Measurements from ENCODE around the gene FAM3C.
"Not testable (repeated sequence)": the region's sequence is repeated elsewhere in the genome, so short reads cannot be mapped to it uniquely, and the experiment has no call there.

Gene FAM3C

DNA sequence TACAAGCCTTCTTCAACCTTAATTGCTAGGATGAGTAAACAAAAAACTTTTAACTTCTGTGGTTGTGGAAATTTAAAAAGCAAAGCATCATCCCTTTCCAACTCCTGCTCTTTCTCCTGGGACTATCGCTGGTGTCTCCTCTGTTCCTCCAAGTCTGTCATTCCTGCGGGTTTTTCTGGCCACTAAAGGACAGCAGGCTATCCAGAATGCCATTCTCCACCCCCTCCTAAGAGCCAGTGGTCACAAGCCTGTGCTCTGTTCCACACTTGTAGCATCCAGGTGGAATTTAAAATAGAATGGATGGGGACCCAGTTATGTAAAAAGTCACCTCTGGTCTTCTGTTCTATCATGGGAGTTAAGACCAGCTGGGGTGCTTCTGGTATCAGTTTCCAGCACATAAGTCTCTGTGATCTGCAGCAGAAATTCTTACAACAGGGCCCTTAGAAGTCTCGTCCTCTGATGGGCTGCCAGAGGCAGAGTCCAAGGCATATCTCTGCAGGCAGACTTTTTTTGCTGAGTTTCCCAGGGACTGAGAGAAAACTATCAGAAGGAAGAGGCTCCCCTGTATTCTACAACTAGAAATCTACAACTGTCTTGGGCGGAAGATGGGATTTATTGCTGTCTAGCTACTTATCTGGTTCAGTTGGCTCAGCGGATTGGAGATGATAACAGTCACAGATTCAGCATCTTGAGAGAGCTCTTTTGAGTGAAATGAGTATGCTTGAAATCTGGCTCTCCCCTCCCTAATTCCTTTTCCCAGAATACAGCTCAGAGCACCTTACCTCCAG, 72.4 kb downstream of the FAM3C start:
- Histone ChIP-seq H4K91ac (ENCODE audit: low read length) (no peak overlapping the region), H3K9ac (ENCODE audit: low read length) (no peak overlapping the region), H2AK5ac (ENCODE audit: low read length, severe bottlenecking) (no peak overlapping the region), H3K4me2 (ENCODE audit: low read length, poor library complexity, severe bottlenecking) (no peak overlapping the region), H3K4me1 (ENCODE audit: control insufficient read depth, insufficient read depth, low read depth, low read length) (peaks cover under 1% of the 10 kb centered on the region), H3K4ac (ENCODE audit: low read depth in 1 of 2, low read length in 2 of 2) (no peak overlapping the region), H2BK120ac (ENCODE audit: low read depth, low read length) (no peak overlapping the region), H4K8ac (ENCODE audit: low read length) (no peak overlapping the region), H2AFZ (ENCODE audit: low read depth, low read length) (no peak overlapping the region), H2BK5ac (ENCODE audit: low read depth, low read length, poor library complexity, severe bottlenecking) (no peak overlapping the region), H3K36me3 (ENCODE audit: control insufficient read depth in 1 of 2, insufficient read depth in 2 of 2, low read depth in 1 of 2, low read length in 2 of 2) (no peaks in the 10 kb centered on the region), H3K9me3 (ENCODE audit: control insufficient read depth, low read length) (no peaks in the 10 kb centered on the region), H3K4me3 (ENCODE audit: insufficient read depth in 1 of 2, low read depth in 1 of 2, low read length in 2 of 2) (no peak overlapping the region), H3K18ac (ENCODE audit: low read depth in 1 of 2, low read length in 2 of 2) (no peak overlapping the region), H3K27me3 (ENCODE audit: control insufficient read depth in 1 of 2, insufficient read depth in 1 of 2, low read length in 2 of 2) (peaks cover 14 to 15% of the 10 kb centered on the region in 2 experiments), H3K79me1 (replicated peaks; ENCODE audit: low read length, poor library complexity, severe bottlenecking) (no peaks in the 10 kb centered on the region), H2BK15ac (ENCODE audit: low read depth, poor library complexity, severe bottlenecking) (no peak overlapping the region), H3K23ac (ENCODE audit: low read length in 2 of 2) (no peak overlapping the region), H2BK12ac (ENCODE audit: low read length in 2 of 2) (no peak overlapping the region), H3K27ac (ENCODE audit: low read length, poor library complexity, severe bottlenecking) (no peak overlapping the region), H3K14ac (ENCODE audit: low read length in 2 of 2) (no peak overlapping the region)
- no peak for DNase-seq
- WGBS, result 52% methylated on average over 4 of the region's 5 CpGs

DNA sequence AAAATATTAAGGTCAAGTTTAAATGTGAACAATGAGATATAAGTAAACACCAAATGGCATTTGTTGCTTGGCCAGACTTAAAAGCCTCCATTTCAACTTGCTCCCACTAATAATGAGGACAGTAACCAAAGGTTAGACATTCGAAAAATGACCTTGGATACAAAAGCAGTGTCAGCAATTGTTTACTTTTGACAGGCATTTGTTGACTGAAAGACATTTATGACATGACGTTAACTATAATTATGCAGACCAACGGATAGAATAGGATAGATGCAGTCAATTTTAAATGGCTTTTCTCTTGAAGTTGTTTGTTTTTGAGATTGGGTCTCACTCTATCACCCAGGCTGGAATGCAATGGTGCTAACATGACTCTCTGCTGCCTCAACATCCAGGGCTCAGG, 73.6 kb downstream of the FAM3C start:
- DNase-seq, result no peak
- Histone ChIP-seq H3K27ac (ENCODE audit: low read length, poor library complexity, severe bottlenecking) (no peak overlapping the region), H3K14ac (ENCODE audit: low read length in 2 of 2) (no peak overlapping the region), H3K23ac (ENCODE audit: low read length in 2 of 2) (no peak overlapping the region), H2BK15ac (ENCODE audit: low read depth, poor library complexity, severe bottlenecking) (no peak overlapping the region), H3K36me3 (ENCODE audit: control insufficient read depth in 1 of 2, insufficient read depth in 2 of 2, low read depth in 1 of 2, low read length in 2 of 2) (no peaks in the 10 kb centered on the region), H2BK5ac (ENCODE audit: low read depth, low read length, poor library complexity, severe bottlenecking) (no peak overlapping the region), H2BK120ac (ENCODE audit: low read depth, low read length) (no peak overlapping the region), H2BK12ac (ENCODE audit: low read length in 2 of 2) (no peak overlapping the region), H3K9ac (ENCODE audit: low read length) (no peak overlapping the region), H3K9me3 (ENCODE audit: control insufficient read depth, low read length) (no peaks in the 10 kb centered on the region), H3K18ac (ENCODE audit: low read depth in 1 of 2, low read length in 2 of 2) (no peak overlapping the region), H3K4me1 (ENCODE audit: control insufficient read depth, insufficient read depth, low read depth, low read length) (no peaks in the 10 kb centered on the region), H2AFZ (ENCODE audit: low read depth, low read length) (no peak overlapping the region), H3K4me3 (ENCODE audit: insufficient read depth in 1 of 2, low read depth in 1 of 2, low read length in 2 of 2) (no peak overlapping the region), H3K4me2 (ENCODE audit: low read length, poor library complexity, severe bottlenecking) (no peak overlapping the region), H3K79me1 (replicated peaks; ENCODE audit: low read length, poor library complexity, severe bottlenecking) (no peaks in the 10 kb centered on the region), H3K4ac (ENCODE audit: low read depth in 1 of 2, low read length in 2 of 2) (no peak overlapping the region), H4K8ac (ENCODE audit: low read length) (no peak overlapping the region), H4K91ac (ENCODE audit: low read length) (no peak overlapping the region), H3K27me3 (ENCODE audit: control insufficient read depth in 1 of 2, insufficient read depth in 1 of 2, low read length in 2 of 2) (peaks cover 3 to 6% of the 10 kb centered on the region in 2 experiments), H2AK5ac (ENCODE audit: low read length, severe bottlenecking) (no peak overlapping the region)
- 69% methylated on average over 3 of the region's 3 CpGs for WGBS

DNA sequence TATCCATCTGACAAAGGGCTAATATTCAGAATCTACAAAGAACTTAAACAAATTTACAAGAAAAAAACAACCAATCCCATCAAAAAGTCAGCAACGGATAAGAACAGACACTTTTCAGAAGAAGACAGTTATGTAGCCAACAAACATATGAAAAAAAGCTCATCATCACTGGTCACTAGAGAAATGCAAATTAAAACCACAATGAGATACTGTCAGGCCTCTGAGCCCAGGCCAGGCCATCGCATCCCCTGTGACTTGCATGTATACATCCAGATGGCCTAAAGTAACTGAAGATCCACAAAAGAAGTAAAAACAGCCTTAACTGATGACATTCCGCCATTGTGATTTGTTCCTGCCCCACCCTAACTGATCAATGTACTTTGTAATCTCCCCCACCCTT, 80.9 kb downstream of the FAM3C start:
- not testable (repeated sequence) for H2BK15ac ChIP-seq (ENCODE audit: low read depth, poor library complexity, severe bottlenecking); H3K4me1 ChIP-seq (ENCODE audit: control insufficient read depth, insufficient read depth, low read depth, low read length); H2AFZ ChIP-seq (ENCODE audit: low read depth, low read length); H3K27ac ChIP-seq (ENCODE audit: low read length, poor library complexity, severe bottlenecking); H2BK120ac ChIP-seq (ENCODE audit: low read depth, low read length); DNase-seq; H3K79me1 ChIP-seq (replicated peaks; ENCODE audit: low read length, poor library complexity, severe bottlenecking); H2BK12ac ChIP-seq (ENCODE audit: low read length in 2 of 2); H3K27me3 ChIP-seq (ENCODE audit: control insufficient read depth in 1 of 2, insufficient read depth in 1 of 2, low read length in 2 of 2); H3K14ac ChIP-seq (ENCODE audit: low read length in 2 of 2); H2AK5ac ChIP-seq (ENCODE audit: low read length, severe bottlenecking); H4K91ac ChIP-seq (ENCODE audit: low read length); H3K9ac ChIP-seq (ENCODE audit: low read length); H3K23ac ChIP-seq (ENCODE audit: low read length in 2 of 2); H3K18ac ChIP-seq (ENCODE audit: low read depth in 1 of 2, low read length in 2 of 2); H3K36me3 ChIP-seq (ENCODE audit: control insufficient read depth in 1 of 2, insufficient read depth in 2 of 2, low read depth in 1 of 2, low read length in 2 of 2); H3K4ac ChIP-seq (ENCODE audit: low read depth in 1 of 2, low read length in 2 of 2); H4K8ac ChIP-seq (ENCODE audit: low read length); H3K9me3 ChIP-seq (ENCODE audit: control insufficient read depth, low read length); H3K4me3 ChIP-seq (ENCODE audit: insufficient read depth in 1 of 2, low read depth in 1 of 2, low read length in 2 of 2); H3K4me2 ChIP-seq (ENCODE audit: low read length, poor library complexity, severe bottlenecking); H2BK5ac ChIP-seq (ENCODE audit: low read depth, low read length, poor library complexity, severe bottlenecking)
- WGBS, result 100% methylated on average over 2 of the region's 3 CpGs

DNA sequence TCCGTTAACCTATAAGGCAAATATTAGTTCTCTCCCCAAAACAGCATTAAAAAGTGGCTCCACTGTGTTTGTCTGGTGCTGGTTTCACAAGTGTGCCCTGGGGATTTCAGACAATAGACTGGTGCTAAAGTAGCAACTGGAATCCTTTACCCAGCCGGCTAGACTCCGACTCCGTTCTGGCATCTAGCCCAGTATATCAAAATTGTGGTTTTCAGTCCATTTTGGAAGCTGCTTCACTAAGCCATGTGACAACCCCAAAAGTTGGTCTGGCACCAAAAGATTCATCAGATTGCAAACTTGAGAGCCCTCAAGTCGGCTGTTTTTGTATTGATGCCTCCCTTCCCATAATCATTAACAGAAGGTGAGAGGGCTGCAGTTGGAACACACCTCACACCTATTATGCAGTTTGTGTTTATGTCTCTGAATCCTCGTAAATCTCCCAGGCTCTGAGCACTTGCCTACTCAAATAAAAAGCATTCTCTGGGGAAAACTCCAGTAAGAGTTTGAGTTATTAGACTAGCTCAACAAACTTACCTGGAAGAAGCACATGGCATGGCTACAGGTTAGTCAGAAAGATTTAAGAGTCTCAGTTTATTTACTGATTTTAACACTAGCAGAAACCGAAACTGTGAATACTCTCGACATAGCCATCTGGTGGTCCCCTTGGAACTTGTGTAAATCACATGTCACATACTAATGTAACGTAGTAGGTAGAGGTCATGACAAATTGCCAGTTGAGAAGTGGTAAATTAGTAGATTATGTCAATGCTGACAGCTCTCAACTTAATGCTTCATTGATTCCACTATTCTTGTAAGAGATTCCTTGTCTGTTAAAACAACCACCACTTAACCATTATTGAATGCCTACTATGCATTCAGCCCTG, 82.1 kb downstream of the FAM3C start:
- Histone ChIP-seq H4K8ac (ENCODE audit: low read length) (no peak overlapping the region), H3K27me3 (ENCODE audit: control insufficient read depth in 1 of 2, insufficient read depth in 1 of 2, low read length in 2 of 2) (no peaks in the 10 kb centered on the region), H2AFZ (ENCODE audit: low read depth, low read length) (no peak overlapping the region), H2BK15ac (ENCODE audit: low read depth, poor library complexity, severe bottlenecking) (no peak overlapping the region), H2AK5ac (ENCODE audit: low read length, severe bottlenecking) (no peak overlapping the region), H3K4me1 (ENCODE audit: control insufficient read depth, insufficient read depth, low read depth, low read length) (no peaks in the 10 kb centered on the region), H3K18ac (ENCODE audit: low read depth in 1 of 2, low read length in 2 of 2) (no peak overlapping the region), H3K23ac (ENCODE audit: low read length in 2 of 2) (no peak overlapping the region), H3K14ac (ENCODE audit: low read length in 2 of 2) (no peak overlapping the region), H3K4me2 (ENCODE audit: low read length, poor library complexity, severe bottlenecking) (no peak overlapping the region), H3K79me1 (replicated peaks; ENCODE audit: low read length, poor library complexity, severe bottlenecking) (no peaks in the 10 kb centered on the region), H2BK120ac (ENCODE audit: low read depth, low read length) (no peak overlapping the region), H3K4me3 (ENCODE audit: insufficient read depth in 1 of 2, low read depth in 1 of 2, low read length in 2 of 2) (peak overlapping the region in 1 of 2 experiments; percentile 47), H3K9ac (ENCODE audit: low read length) (peak overlapping the region; percentile 32), H3K27ac (ENCODE audit: low read length, poor library complexity, severe bottlenecking) (no peak overlapping the region), H2BK12ac (ENCODE audit: low read length in 2 of 2) (no peak overlapping the region), H3K36me3 (ENCODE audit: control insufficient read depth in 1 of 2, insufficient read depth in 2 of 2, low read depth in 1 of 2, low read length in 2 of 2) (no peaks in the 10 kb centered on the region), H3K4ac (ENCODE audit: low read depth in 1 of 2, low read length in 2 of 2) (no peak overlapping the region), H4K91ac (ENCODE audit: low read length) (no peak overlapping the region), H2BK5ac (ENCODE audit: low read depth, low read length, poor library complexity, severe bottlenecking) (no peak overlapping the region), H3K9me3 (ENCODE audit: control insufficient read depth, low read length) (no peaks in the 10 kb centered on the region)
- DNase-seq, result no peak
- WGBS, result 80% methylated on average over 6 of the region's 9 CpGs
